Measurements from ENCODE around the gene WFDC1. TPM values are rescaled to one million over a fixed set of nuclear protein-coding genes. Genes with fewer than 3 reads are reported as not detected.

The WFDC1 gene
- total and polyA plus RNA-seq, 10 of the 15 experiments (the other 5 are each of a cell fraction or from before 2014, with no cell fraction given), result not detected

- no peak overlapping the region for H3K9ac ChIP-seq (ENCODE audit: control insufficient read depth, insufficient read depth, low read length)
- no peaks in the 10 kb centered on the region; a peak in 2 of 4 replicates for H3K27me3 ChIP-seq (replicated peaks in 1 of 2; ENCODE audit: control insufficient read depth in 2 of 2, insufficient read depth in 2 of 2, low read length in 1 of 2)
- no peak overlapping the region for H3K4me2 ChIP-seq (ENCODE audit: control insufficient read depth, insufficient read depth)
- no peaks in the 10 kb centered on the region for H3K79me2 ChIP-seq (ENCODE audit: control insufficient read depth, insufficient read depth, low read length)
- 11% methylated on average over 5 of the region's 5 CpGs for WGBS (ENCODE audit: insufficient coverage, insufficient replicate concordance, low lambda C conversion rate, missing lambda C conversion rate)
- no peaks in the 10 kb centered on the region for H3K4me1 ChIP-seq (ENCODE audit: control insufficient read depth, insufficient read depth, low read length)
- ATAC-seq, result no peak
- no peak overlapping the region for H3K27ac ChIP-seq (ENCODE audit: control insufficient read depth, insufficient read depth)
- intact Hi-C loops (cut with micrococcal nuclease; ENCODE audit: unreplicated experiment) (no loop called here), in situ Hi-C loops (cut with MboI) (no loop called here)
- ChIA-PET POLR2A (no interaction called here), CTCF (no interaction called here), RAD21 (ENCODE audit: unreplicated experiment) (no interaction called here), SMC1A (ENCODE audit: uncharacterized antibody, unreplicated experiment) (no interaction called here)
- H3K4me3 ChIP-seq, result no peak overlapping the region
- no peak overlapping the region for H2AFZ ChIP-seq (ENCODE audit: control insufficient read depth, low read depth, low read length)
- no peak for FAIRE-seq
- H3K36me3 ChIP-seq (ENCODE audit: control insufficient read depth in 2 of 2, insufficient read depth in 2 of 2, low read length in 1 of 2), result no peaks in the 10 kb centered on the region
- H3K9me3 ChIP-seq (replicated peaks; ENCODE audit: control insufficient read depth, insufficient read depth, low read length), result no peaks in the 10 kb centered on the region; the same call in 2 of the 3 replicates
- no TSS peak for BruUV-seq (replicated peaks)
- TF ChIP-seq NKRF (conservative IDR thresholded peaks at IDR 0.05) (no peak), ZNF622 (IDR thresholded peaks at IDR 0.05) (no peak), HSF1 (IDR thresholded peaks at IDR 0.05; ENCODE audit: low read depth, low read length) (no peak), SRF (IDR thresholded peaks at IDR 0.05; ENCODE audit: low read depth in 2 of 2, low read length in 2 of 2) (no peak), DPF2 (IDR thresholded peaks at IDR 0.05) (no peak)
- DNase-seq (ENCODE audit: low read depth, low spot score), result no peak
- H4K20me1 ChIP-seq (ENCODE audit: control insufficient read depth, insufficient read depth), result no peaks in the 10 kb centered on the region
Measured at GRCh38 chr16:84339311-84339710, 44.6 kb downstream of the WFDC1 start.
